NCI-H1417 (cell line): ENCODE results near the gene RBM38.
"Not testable (repeated sequence)": the region's sequence is repeated elsewhere in the genome, so short reads cannot be mapped to it uniquely, and the experiment has no call there.

ENCODE experiments used
- DNase-seq, 3 experiments: peaks; one replicate each; lab custom pipeline; 2025; lab: John Stamatoyannopoulos, UW

Gene RBM38

DNA sequence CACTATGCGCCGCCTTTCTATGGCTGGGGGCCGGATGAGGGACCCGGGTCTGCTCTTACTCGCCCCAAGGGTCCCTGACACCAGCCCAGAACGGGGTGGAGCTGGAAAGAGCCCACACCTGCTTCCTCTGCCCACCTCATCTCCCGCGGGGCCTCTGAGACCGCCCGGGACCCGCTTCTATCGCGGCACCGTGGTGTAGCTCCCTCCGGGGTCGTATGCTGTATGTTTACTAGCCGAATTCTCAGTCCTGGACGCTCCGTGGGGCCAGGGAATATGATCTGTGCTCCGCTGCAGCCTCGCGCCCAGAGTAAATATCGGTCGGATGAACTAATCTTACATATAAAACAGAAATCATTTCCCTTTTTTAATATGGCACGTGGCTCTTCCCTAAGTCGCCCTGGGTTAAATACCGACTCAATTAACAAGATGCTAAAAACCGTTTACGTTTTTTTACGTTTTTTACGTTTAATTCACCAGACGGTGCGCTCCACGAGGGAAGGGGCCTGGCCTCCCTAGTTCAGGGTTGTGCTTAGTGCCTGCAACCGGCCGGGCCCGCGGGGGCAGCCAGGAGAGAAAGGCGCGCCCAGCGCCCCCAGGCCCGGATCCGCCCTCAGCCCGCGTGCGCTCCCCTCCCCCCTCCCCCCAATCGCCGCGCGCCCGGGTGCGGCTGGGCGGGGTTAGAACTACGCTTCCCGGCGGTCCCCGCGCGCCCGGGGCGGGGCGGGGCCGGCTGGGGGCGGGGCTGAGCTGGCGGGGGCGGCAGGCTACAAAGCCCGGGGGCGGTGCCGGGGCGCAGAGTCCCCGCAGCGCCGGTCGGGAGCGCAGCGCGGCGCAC, at the start of gene RBM38:
Gene RBM38 (plus strand): TSS at position 793 of the 835 bp plus-strand sequence. CDS start 186 bp downstream, outside the sequence.
- peak; percentile 76 to 79 (median 77) for DNase-seq

DNA sequence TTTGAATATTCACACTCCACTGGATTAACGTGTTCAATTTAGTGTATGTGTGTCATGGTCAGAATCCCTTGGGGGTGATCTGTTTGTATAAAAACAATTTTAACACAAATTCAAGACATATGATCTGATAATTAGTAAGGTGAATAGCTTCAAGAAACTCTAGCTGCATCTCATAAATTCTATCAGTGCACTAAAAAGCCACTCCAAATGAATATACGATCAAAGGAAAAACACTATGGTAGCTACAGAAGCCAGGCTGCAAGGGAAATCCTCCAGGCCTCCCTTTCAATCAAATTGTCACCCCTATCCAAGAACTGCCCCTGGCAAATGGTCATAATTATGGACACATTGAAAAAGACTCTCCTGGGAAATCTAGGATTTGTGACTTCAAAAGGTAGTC, 49.5 kb upstream of the RBM38 start:
- DNase-seq: no peak

GRCh38 chr20:57342829-57343228, 48.4 kb upstream of the RBM38 start:
- no peak for DNase-seq

GRCh38 chr20:57346477-57346876, 44.7 kb upstream of the RBM38 start:
- peak; percentile 45 to 83 (median 76) for DNase-seq

GRCh38 chr20:57347393-57347792, 43.8 kb upstream of the RBM38 start:
- no peak for DNase-seq

DNA sequence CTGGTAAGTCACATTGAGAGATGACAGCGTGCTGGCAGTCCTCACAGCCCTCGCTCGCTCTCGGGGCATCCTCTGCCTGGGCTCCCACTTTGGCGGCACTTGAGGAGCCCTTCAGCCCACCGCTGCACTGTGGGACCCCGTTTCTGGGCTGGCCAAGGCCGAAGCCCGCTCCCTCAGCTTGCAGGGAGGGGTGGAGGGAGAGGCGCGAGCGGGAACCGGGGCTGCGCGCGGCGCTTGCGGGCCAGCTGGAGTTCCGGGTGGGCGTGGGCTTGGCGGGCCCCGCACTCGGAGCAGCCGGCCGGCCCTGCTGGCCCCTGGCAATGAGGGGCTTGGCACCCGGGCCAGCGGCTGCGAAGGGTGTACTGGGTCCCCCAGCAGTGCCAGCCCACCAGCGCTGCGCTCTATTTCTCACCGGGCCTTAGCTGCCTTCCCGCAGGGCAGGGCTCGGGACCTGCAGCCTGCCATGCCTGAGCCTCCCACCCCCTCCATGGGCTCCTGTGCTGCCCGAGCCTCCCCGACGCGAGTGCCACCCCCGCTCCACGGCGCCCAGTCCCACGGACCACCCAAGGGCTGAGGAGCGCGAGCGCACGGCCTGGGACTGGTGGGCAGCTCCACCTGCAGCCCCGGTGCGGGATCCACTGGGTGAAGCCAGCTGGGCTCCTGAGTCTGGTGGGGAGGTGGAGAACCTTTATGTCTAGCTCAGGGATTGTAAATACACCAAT, 42.8 kb upstream of the RBM38 start:
- not testable (repeated sequence) for DNase-seq

DNA sequence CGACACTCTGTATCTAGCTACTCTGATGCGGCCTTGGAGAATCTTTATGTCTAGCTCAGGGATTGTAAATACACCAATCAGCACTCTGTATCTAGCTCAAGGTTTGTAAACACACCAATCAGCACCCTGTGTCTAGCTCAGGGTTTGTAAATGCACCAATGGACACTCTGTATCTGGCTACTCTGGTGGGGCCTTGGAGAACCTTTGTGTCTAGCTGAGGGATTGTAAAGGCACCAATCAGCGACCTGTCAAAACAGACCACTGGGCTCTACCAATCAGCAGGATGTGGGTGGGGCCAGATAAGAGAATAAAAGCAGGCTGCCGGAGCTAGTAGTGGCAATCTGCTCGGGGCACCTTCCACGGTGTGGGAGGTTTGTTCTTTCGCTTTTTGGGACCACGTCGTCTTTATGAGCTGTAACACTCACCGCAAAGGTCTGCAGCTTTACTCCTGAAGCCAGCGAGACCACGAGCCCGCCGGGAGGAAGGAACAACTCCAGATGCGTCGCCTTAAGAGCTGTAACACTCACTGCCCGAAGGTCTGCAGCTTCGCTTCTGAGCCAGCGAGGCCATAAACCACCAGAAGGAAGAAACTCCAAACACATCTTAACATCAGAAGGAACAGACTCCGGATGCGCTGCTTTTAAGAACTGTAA, 42.1 kb upstream of the RBM38 start:
- DNase-seq: not testable (repeated sequence)

- DNase-seq: no peak
Measured at GRCh38 chr20:57350081-57350710, 41.0 kb upstream of the RBM38 start.

GRCh38 chr20:57350726-57351041, 40.5 kb upstream of the RBM38 start:
- DNase-seq: not testable (repeated sequence)

GRCh38 chr20:57351042-57351783, 40.0 kb upstream of the RBM38 start, which contains the start of gene RAE1:
TSS of gene RAE1 (plus strand) at chr20:57351255. CDS start at chr20:57354039, 2,784 bp downstream.
- DNase-seq: peak; percentile 91 to 97 (median 94)

GRCh38 chr20:57352305-57352704, 38.9 kb upstream of the RBM38 start:
- no peak for DNase-seq

DNA sequence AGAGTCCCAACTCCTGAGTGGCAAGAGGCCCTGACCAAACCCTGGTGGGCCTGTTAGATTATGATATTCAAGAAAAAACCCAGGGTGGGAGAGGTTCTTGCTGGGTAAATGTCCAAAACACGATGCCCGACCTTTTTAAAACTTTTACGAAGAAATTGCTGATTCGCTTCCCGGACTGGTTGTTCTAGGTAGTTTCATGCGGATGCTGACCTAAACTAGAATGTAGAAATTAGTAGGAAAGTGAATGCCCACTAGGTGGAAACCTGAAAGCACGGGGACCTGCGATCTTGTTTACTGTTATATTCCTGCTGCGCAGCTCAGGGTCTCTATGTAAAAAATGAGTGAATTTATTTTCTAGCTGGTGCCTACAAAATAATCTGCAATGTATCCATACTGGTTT, 37.8 kb upstream of the RBM38 start:
- no peak for DNase-seq

GRCh38 chr20:57361517-57361916, 29.7 kb upstream of the RBM38 start:
- DNase-seq: no peak

DNA sequence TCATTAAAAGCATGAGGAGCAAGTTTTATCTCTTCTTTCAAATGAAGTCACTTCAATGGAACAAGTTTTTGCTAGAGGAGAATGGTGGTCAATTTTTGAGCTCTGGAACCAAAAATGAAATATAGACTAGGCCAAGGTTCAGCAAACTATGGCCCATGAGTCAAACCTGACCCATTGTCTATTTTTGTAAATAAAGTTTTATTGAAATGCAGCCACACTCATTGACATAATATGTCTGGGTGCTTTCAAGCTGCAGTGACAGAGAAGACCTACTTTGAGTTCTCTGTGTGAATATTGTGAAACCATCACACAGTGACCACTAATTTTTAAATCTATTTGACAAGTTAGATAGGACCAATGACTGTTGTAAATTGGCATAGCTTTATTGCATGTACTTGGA, 26.7 kb upstream of the RBM38 start:
- no peak for DNase-seq

GRCh38 chr20:57369596-57369995, 21.6 kb upstream of the RBM38 start:
- no peak for DNase-seq

DNA sequence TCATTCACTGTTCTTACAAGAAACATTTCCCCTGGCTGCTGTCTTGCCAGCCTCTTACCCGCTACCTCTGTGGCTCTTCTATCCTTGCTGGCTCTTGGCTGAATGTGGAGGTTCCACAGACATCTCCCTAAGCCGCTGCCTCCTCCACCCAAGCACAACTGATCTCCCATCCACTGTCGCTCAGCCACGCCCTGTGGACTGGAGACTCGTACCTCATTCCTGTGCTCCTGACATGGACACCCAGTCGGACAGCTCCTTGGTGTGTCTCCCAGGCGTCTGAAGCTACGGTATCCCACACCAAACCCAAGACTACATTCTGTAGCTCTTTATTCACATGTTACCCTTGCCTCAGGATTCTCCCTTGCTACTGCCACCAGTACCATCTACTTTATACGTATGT, 20.9 kb upstream of the RBM38 start:
- DNase-seq: no peak

- no peak for DNase-seq
Measured at GRCh38 chr20:57371363-57371762, 19.8 kb upstream of the RBM38 start.

DNA sequence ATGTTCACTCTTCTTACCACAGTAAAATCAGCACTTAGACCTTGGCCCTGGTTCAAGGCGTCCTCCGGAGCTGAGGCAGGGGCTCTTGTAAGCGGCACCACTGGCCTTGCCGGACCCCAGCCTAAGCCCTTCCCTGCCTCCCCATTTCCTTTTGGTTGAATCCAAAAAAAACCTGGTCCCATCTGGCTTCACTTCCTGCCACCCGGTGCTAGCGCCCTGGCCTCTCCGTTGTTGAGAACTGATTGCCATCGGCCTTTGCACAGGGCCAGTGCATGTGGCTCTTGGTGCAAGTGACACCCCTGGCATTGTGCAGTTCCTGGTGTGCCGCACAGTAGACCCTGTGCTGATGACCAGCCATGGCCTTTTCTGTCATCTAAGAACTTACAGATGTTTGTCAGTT, 19.0 kb upstream of the RBM38 start:
- no peak for DNase-seq

DNA sequence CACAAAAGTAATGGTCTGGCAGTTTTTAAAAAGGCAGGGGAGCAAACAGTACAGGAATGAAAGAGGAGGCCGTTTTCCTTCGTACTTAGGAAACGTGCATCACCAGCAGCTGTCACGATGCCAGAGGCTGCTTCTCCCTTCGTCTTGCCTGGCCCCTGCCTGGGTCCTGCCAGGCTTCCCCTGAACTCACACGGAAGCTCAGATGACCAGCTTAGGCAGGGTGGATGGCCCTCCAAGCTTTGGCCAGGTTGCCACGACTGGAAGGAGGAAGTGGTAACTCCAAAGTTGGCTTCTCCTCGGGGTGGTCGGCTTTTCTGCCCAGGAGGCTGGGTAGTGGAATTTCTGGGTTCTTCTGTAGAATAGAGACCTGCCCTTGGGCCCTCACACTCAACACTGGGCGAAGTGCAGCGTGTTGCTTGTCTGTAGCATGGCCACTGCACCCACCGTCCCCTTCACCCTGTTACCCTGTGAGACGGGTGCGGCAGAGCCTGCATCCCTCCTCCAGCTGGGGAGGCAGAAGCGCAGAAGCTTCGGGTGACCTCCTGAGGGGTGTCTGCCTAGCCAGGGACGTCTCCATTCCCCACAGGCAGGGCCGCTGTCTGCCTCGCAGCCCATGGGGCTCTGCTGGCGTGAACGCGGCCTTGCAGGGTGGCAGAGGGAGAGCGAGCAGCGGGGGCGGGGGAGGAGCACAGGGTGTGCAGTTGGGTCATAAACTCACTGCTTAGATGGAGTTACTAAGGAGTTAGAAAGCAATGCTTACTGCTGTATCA, 18.4 kb upstream of the RBM38 start:
- DNase-seq: no peak

GRCh38 chr20:57374343-57374930, 16.8 kb upstream of the RBM38 start:
- DNase-seq: no peak
